ENCODE results near the gene ZNF398.

ZNF398 gene

GRCh38 chr7:149228831-149229471 is 81.7 kb downstream of the ZNF398 start:
- no peak overlapping the region for H3K4me3 ChIP-seq (ENCODE audit: low read depth, low read length)
- peak; percentile 37 for DNase-seq (ENCODE audit: low read depth)
- TF ChIP-seq MYC (IDR thresholded peaks at IDR 0.05; ENCODE audit: low read depth, low read length) (no peak), CTCF (IDR thresholded peaks at IDR 0.05; ENCODE audit: low read depth, low read length) (no peak), POLR2A (IDR thresholded peaks at IDR 0.05; ENCODE audit: extremely low read depth, insufficient read length) (no peak)
- TF ChIP-seq, protein P1, sequence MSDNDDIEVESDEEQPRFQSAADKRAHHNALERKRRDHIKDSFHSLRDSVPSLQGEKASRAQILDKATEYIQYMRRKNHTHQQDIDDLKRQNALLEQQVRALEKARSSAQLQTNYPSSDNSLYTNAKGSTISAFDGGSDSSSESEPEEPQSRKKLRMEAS (IDR thresholded peaks at IDR 0.05; ENCODE audit: low read depth, low read length): no peak

DNA sequence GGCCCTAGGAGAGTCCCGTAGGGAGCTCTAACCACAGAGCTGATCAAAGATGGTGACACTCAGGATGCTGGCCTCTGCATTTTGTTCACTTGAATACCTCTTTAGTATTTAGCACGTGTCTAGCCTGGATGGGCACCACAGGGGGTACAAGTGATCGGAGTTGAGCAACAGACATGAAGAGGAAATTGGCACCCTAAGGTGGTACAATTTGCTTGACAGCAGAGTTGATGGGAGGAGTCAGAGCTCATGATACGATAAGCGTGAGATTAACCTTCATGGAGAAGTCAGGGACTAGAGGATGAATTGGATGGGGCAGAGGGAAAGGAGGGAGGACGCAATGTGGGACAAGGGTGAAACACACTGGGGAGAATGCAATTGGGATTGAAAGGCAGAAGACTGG is 82.3 kb downstream of the ZNF398 start:
- peak; percentile 57 for DNase-seq (ENCODE audit: low read depth)
- no peak for TF ChIP-seq POLR2A (IDR thresholded peaks at IDR 0.05; ENCODE audit: extremely low read depth, insufficient read length)
- TF ChIP-seq, protein P1 (IDR thresholded peaks at IDR 0.05; ENCODE audit: low read depth, low read length): peak; percentile 60; the same call in 1 of the 2 replicates
- H3K4me3 ChIP-seq (ENCODE audit: low read depth, low read length): no peak overlapping the region

DNA sequence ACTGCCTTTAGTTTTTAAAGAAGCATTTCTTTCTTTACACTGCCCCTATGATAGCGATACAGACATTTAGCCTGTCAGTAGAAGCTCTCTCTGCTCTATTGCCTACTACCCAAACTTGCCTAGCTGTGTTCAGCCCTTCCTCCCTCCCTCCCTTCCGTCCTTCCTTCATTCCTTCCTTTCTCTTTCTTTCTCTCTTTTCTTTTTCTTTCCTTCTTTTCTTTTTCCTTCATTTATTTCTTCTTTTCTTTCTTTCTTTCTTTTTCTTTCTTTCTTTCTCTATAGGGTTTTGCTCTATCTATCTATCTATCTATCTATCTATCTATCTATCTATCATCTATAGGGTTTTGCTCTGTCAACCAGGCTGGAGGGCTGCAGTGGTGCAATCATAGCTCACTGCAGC is 85.1 kb downstream of the ZNF398 start:
- no peak for TF ChIP-seq POLR2A (IDR thresholded peaks at IDR 0.05; ENCODE audit: extremely low read depth, insufficient read length)
- TF ChIP-seq MYC (IDR thresholded peaks at IDR 0.05; ENCODE audit: low read depth, low read length): no peak
- no peak for TF ChIP-seq CTCF (IDR thresholded peaks at IDR 0.05; ENCODE audit: low read depth, low read length)
- TF ChIP-seq, protein P1 (IDR thresholded peaks at IDR 0.05; ENCODE audit: low read depth, low read length): no peak
- no peak overlapping the region for H3K4me3 ChIP-seq (ENCODE audit: low read depth, low read length)

More for the DNA sequence above, 85.1 kb downstream of the ZNF398 start:
- DNase-seq (ENCODE audit: low read depth): no peak

Measured in NB4 (cell line).